HL-60 (cell line): ENCODE data around the gene ATP9B.

Experiments
- GABPA ChIP-seq: IDR thresholded peaks from 2 replicates; pipeline ENCODE4 v1.6.1; 2012; ENCODE audit warnings: low read depth
- POLR2AphosphoS5 ChIP-seq: IDR thresholded peaks from 2 replicates; pipeline ENCODE4 v1.6.1; 2012; ENCODE audit warnings: low read depth
- TF ChIP-seq, protein P1 (sequence below): IDR thresholded peaks from one replicate; pipeline ENCODE4 v1.5.1; 2011; ENCODE audit warnings: low read length, control low read depth, inconsistent platforms; ENCODE audit not compliant: insufficient read depth

- TF ChIP-seq POLR2AphosphoS5 (no peak), GABPA (no peak)
- TF ChIP-seq, protein P1, sequence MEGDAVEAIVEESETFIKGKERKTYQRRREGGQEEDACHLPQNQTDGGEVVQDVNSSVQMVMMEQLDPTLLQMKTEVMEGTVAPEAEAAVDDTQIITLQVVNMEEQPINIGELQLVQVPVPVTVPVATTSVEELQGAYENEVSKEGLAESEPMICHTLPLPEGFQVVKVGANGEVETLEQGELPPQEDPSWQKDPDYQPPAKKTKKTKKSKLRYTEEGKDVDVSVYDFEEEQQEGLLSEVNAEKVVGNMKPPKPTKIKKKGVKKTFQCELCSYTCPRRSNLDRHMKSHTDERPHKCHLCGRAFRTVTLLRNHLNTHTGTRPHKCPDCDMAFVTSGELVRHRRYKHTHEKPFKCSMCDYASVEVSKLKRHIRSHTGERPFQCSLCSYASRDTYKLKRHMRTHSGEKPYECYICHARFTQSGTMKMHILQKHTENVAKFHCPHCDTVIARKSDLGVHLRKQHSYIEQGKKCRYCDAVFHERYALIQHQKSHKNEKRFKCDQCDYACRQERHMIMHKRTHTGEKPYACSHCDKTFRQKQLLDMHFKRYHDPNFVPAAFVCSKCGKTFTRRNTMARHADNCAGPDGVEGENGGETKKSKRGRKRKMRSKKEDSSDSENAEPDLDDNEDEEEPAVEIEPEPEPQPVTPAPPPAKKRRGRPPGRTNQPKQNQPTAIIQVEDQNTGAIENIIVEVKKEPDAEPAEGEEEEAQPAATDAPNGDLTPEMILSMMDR: no peak
These were observed 153.6 kb downstream of the ATP9B start for GRCh38 chr18:79222790-79223189.
